ENCODE results near the gene NRDC. TPM values are rescaled to one million over a fixed set of nuclear protein-coding genes. Genes with fewer than 3 reads are reported as not detected.

NRDC gene
- total RNA-seq, 2 donors from 2014 or later, result 56.8 to 57.7 TPM

DNA sequence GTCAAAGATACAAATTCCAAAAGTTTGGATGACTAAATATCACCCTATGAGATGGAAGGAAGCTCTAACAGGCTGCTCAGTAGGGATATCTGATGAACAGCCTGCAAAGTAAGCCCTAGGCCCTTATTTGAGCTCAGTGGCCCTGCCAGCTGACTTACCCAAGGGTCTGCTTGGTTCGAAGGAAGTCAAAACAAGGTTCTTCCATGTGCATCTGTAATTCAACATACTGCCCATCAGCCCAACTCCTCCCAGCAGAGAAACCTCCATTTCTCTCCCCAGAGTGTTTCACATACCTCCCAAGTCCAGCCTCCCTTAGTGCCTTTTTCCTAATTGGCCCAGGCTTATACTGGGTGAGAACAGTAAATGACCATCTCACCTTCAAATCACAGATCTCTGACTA is 86.6 kb downstream of the NRDC start:
- DNase-seq, result no peak
- Histone ChIP-seq H3K27ac (peak overlapping the region in 1 of 4 donors; percentile 3), H3K9me3 (no peaks in the 10 kb centered on the region), H3K4me3 (no peak overlapping the region), H3K36me3 (replicated peaks in 1 of 2; ENCODE audit: insufficient read depth in 1 of 2, low read depth in 2 of 2) (peaks cover 5 to 44% of the 10 kb centered on the region in 2 donors), H3K4me1 (peaks cover 17% of the 10 kb centered on the region), H3K27me3 (no peaks in the 10 kb centered on the region)
- TF ChIP-seq, protein P1, sequence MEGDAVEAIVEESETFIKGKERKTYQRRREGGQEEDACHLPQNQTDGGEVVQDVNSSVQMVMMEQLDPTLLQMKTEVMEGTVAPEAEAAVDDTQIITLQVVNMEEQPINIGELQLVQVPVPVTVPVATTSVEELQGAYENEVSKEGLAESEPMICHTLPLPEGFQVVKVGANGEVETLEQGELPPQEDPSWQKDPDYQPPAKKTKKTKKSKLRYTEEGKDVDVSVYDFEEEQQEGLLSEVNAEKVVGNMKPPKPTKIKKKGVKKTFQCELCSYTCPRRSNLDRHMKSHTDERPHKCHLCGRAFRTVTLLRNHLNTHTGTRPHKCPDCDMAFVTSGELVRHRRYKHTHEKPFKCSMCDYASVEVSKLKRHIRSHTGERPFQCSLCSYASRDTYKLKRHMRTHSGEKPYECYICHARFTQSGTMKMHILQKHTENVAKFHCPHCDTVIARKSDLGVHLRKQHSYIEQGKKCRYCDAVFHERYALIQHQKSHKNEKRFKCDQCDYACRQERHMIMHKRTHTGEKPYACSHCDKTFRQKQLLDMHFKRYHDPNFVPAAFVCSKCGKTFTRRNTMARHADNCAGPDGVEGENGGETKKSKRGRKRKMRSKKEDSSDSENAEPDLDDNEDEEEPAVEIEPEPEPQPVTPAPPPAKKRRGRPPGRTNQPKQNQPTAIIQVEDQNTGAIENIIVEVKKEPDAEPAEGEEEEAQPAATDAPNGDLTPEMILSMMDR (IDR thresholded peaks at IDR 0.05), result no peak
- TF ChIP-seq POLR2A (IDR thresholded peaks at IDR 0.05), result no peak
- intact Hi-C loops (cut with DNase I), result no loop called here
- no peak for ATAC-seq
- WGBS, 2 donors, result 94 to 96% methylated on average over 1 of the region's 1 CpG

DNA sequence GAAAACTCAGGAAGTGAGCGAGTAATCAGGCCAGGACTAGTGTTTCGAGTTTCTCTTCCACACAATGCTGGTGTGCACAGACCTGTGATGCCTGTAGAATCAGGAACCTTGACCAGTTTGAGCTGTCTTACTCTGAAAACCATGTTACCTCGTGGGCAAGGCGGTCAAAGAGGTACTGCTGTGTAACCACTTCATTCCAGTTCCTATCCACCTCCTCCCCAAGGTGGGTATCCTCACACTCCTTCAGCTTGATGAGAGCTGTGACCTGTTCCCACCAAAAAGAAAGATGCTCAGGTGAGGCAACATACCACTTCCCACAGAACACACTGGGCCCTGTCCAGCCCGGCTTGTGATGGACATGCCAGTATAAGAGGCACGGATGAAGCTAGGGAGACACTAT is 88.1 kb downstream of the NRDC start:
- H3K4me3 ChIP-seq, result no peak overlapping the region
- no peaks in the 10 kb centered on the region for H3K27me3 ChIP-seq
- H3K36me3 ChIP-seq (replicated peaks in 1 of 2; ENCODE audit: insufficient read depth in 1 of 2, low read depth in 2 of 2), result peaks cover 5 to 55% of the 10 kb centered on the region in 2 donors
- ATAC-seq (no peak), DNase-seq (no peak)
- H3K4me1 ChIP-seq, result peaks cover 14% of the 10 kb centered on the region
- TF ChIP-seq, protein P1 (IDR thresholded peaks at IDR 0.05), result no peak
- TF ChIP-seq POLR2A (IDR thresholded peaks at IDR 0.05), result no peak
- H3K27ac ChIP-seq, result no peak overlapping the region
- H3K9me3 ChIP-seq, result no peaks in the 10 kb centered on the region
- 87 to 88% methylated on average over 6 of the region's 6 CpGs for WGBS, 2 donors
- intact Hi-C loops (cut with DNase I), result no loop called here

DNA sequence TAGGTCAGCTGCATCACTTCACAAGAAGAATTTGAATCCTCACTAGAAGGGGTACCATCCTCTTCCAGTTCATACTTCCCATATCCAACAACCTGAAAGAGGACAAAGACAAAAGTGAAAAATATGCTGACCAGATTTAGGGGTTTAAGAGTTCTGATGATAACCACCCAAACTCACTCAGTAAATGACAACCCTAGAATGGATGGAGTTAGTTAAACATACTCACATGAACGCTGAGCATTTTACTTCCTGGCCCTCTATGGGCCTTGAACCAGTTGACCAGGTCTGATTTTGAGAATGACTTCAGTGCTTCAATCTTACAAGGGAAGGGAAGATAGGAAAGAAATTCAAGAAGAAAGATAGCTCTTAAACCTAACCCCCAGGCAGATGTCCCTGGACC is 89.2 kb downstream of the NRDC start:
- Histone ChIP-seq H3K4me1 (peaks cover 4% of the 10 kb centered on the region), H3K9me3 (no peaks in the 10 kb centered on the region), H3K27ac (no peak overlapping the region), H3K36me3 (replicated peaks in 1 of 2; ENCODE audit: insufficient read depth in 1 of 2, low read depth in 2 of 2) (peaks cover 5 to 54% of the 10 kb centered on the region in 2 donors), H3K4me3 (no peak overlapping the region), H3K27me3 (no peaks in the 10 kb centered on the region)
- DNase-seq (no peak), ATAC-seq (no peak)
- intact Hi-C loops (cut with DNase I), result no loop called here
- TF ChIP-seq, protein P1 (IDR thresholded peaks at IDR 0.05), result no peak
- TF ChIP-seq POLR2A (IDR thresholded peaks at IDR 0.05), result no peak
- WGBS, 2 donors, result 88 to 89% methylated on average over 1 of the region's 1 CpG

DNA sequence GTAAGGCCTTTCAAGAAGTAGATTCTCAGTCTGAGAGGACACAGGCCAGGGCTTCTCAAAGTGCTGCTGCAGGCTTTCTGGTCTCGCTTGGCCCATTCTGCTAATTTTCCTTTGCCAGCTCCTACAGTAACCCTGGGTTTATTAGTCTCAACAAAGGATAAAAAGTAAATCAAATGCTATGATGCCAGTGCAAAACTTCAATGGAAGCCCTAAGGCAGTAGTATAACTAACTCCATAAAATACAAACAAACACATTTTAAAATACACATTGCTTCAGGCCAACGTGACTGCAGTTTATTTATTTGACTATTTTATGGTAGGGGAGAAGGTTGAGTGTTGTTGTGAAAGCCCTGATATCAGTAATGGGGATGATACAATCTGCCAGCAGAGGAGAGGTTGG is 89.6 kb downstream of the NRDC start:
- Histone ChIP-seq H3K4me3 (no peak overlapping the region), H3K4me1 (no peaks in the 10 kb centered on the region), H3K9me3 (no peaks in the 10 kb centered on the region), H3K36me3 (replicated peaks in 1 of 2; ENCODE audit: insufficient read depth in 1 of 2, low read depth in 2 of 2) (peaks cover 5 to 53% of the 10 kb centered on the region in 2 donors), H3K27ac (no peak overlapping the region), H3K27me3 (no peaks in the 10 kb centered on the region)
- DNase-seq, result no peak
- intact Hi-C loops (cut with DNase I), result no loop called here
- WGBS, 2 donors, result 67 to 68% methylated on average over 2 of the region's 2 CpGs
- ATAC-seq, result no peak
- TF ChIP-seq POLR2A (IDR thresholded peaks at IDR 0.05), result no peak
- TF ChIP-seq, protein P1 (IDR thresholded peaks at IDR 0.05), result no peak

DNA sequence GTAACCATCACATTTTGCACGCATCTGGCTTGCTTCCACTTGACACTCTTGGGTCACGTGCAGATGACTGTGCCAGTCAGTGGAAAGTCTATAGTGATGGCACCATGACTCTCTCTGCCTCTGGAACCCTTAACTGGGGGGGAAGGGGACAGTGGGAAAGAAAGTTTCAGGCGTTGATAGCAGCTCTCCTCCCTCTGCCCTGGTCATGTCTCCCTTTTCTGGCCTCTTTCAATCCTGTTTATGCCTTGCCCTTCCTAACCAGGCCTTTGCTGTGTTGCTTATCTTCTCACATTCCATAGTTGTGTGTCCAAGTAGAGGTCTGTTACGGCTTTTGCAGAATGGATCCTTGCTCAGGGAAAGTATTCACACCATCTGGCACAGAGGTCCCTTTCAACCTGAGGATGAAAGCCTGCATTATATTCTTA is 93.5 kb downstream of the NRDC start:
- WGBS, 2 donors, result 84 to 87% methylated on average over 4 of the region's 4 CpGs
- no peak overlapping the region for H3K4me3 ChIP-seq
- H3K27me3 ChIP-seq, result no peaks in the 10 kb centered on the region
- H3K27ac ChIP-seq, result no peak overlapping the region
- ATAC-seq (no peak), DNase-seq (no peak)
- H3K4me1 ChIP-seq, result no peaks in the 10 kb centered on the region
- H3K9me3 ChIP-seq, result no peaks in the 10 kb centered on the region
- TF ChIP-seq, protein P1 (IDR thresholded peaks at IDR 0.05), result no peak
- no peak for TF ChIP-seq POLR2A (IDR thresholded peaks at IDR 0.05)
- peaks cover 0 to 48% of the 10 kb centered on the region in 2 donors for H3K36me3 ChIP-seq (replicated peaks in 1 of 2; ENCODE audit: insufficient read depth in 1 of 2, low read depth in 2 of 2)
- intact Hi-C loops (cut with DNase I), result no loop called here
